HepG2 (cell line): ENCODE measurements around the gene ARIH2. TPM values are rescaled to one million over a fixed set of nuclear protein-coding genes. Genes with fewer than 3 reads are reported as not detected.

Experiments used
- ARNT ChIP-seq: fragments of 450-650 bp; IDR thresholded peaks from 2 replicates; pipeline ENCODE4 v1.6.1; 2017
- BATF2 ChIP-seq: sonication (generic); formaldehyde crosslinking; IDR thresholded peaks from 2 replicates; pipeline ENCODE4 v1.8.0; 2022; ENCODE audit warnings: mild to moderate bottlenecking, missing genetic modification reagents, moderate library complexity
- CENPT ChIP-seq: sonication (generic); formaldehyde crosslinking; IDR thresholded peaks from 2 replicates; pipeline ENCODE4 v1.8.0; 2022; ENCODE audit warnings: low read depth, mild to moderate bottlenecking, moderate library complexity, missing genetic modification reagents
- CREB1 ChIP-seq, 2 experiments: fragments of 450-650 bp in 1 of 2; IDR thresholded peaks; 2 replicates each; pipeline ENCODE4 v1.6.1; 2016 to 2017; ENCODE audit warnings: control low read depth in 1 of 2, mild to moderate bottlenecking in 1 of 2, missing compliant biosample characterization in 1 of 2, missing genetic modification characterization in 1 of 2
- EED ChIP-seq: sonication (generic); formaldehyde crosslinking; IDR thresholded peaks from 2 replicates; pipeline ENCODE4 v1.5.0; 2020; ENCODE audit warnings: mild to moderate bottlenecking, missing genetic modification reagents
- ETS1 ChIP-seq: sonication (generic); formaldehyde crosslinking; IDR thresholded peaks from 2 replicates; pipeline ENCODE4 v1.4.0; 2020; ENCODE audit warnings: missing genetic modification reagents
- IKZF4 ChIP-seq: sonication (generic); formaldehyde crosslinking; IDR thresholded peaks from 2 replicates; pipeline ENCODE4 v1.5.1; 2020; ENCODE audit warnings: borderline replicate concordance, mild to moderate bottlenecking, low read depth, missing genetic modification reagents; ENCODE audit errors: not compliant biosample characterization
- KAT7 ChIP-seq: IDR thresholded peaks from 2 replicates; pipeline ENCODE4 v1.6.1; 2018; ENCODE audit warnings: borderline replicate concordance, missing compliant biosample characterization
- LBX2 ChIP-seq: sonication (generic); formaldehyde crosslinking; IDR thresholded peaks from 2 replicates; pipeline ENCODE4 v1.5.0; 2020; ENCODE audit warnings: missing genetic modification reagents, mild to moderate bottlenecking, borderline replicate concordance
- NR2F6 ChIP-seq, 2 experiments: IDR thresholded peaks; 2 replicates each; pipeline ENCODE4 v1.6.1; 2016; ENCODE audit warnings: antibody characterized with exemption in 1 of 2, mild to moderate bottlenecking in 1 of 2
- PHF20 ChIP-seq: sonication (generic); formaldehyde crosslinking; IDR thresholded peaks from 2 replicates; pipeline ENCODE4 v1.5.0; 2020; ENCODE audit warnings: mild to moderate bottlenecking, missing genetic modification reagents
- PRDM10 ChIP-seq: sonication (generic); formaldehyde crosslinking; IDR thresholded peaks from 2 replicates; pipeline ENCODE4 v1.4.0; 2020; ENCODE audit warnings: low read depth, missing genetic modification reagents
- SKIL ChIP-seq: sonication (generic); formaldehyde crosslinking; IDR thresholded peaks from 2 replicates; pipeline ENCODE4 v1.8.0; 2022; ENCODE audit warnings: missing genetic modification reagents, mild to moderate bottlenecking, moderate library complexity, borderline replicate concordance
- TFAP4 ChIP-seq: sonication (generic); IDR thresholded peaks from 2 replicates; pipeline ENCODE4 v1.6.1; 2016; ENCODE audit warnings: low read depth, borderline replicate concordance
- ZNF605 ChIP-seq: sonication (generic); formaldehyde crosslinking; IDR thresholded peaks from 2 replicates; pipeline ENCODE4 v1.8.0; 2022; ENCODE audit warnings: mild to moderate bottlenecking, missing genetic modification reagents
- ZSCAN31 ChIP-seq: sonication (generic); formaldehyde crosslinking; IDR thresholded peaks from 2 replicates; pipeline ENCODE4 v1.5.0; 2020; ENCODE audit warnings: low read depth, mild to moderate bottlenecking, missing genetic modification reagents
- polyA plus RNA-seq, 8 experiments: library from polyadenylated mRNA; depleted of rRNA in 3 of 8; stranded (reverse) in 7 of 8; unstranded in 1 of 8; fragments of >200 nt; fragmentation: Illumina TruSeq in 4 of 8; extraction: Trizol in 4 of 8; gene quantifications; 2 replicates each; pipeline versions ENCODE4 v1.2.1 to v1.2.3, GENCODE V29; 2011 to 2016; ENCODE audit warnings: low read depth in 4 of 8, missing spikeins in 1 of 8, mixed read lengths in 1 of 8; ENCODE audit not compliant: insufficient read depth in 1 of 8
- total RNA-seq, 5 experiments: library from RNA; depleted of rRNA; stranded (reverse); fragments of >200 nt; fragmentation: Illumina TruSeq; extraction: Trizol; gene quantifications; 2 replicates each; pipeline ENCODE4 v1.2.3, GENCODE V29; 2016; ENCODE audit warnings: low read depth in 1 of 5

ARIH2 gene
- total and polyA plus RNA-seq, 2 of the 13 experiments (the other 11 are each of a cell fraction or from before 2014, with no cell fraction given) = 64.8 to 83.3 TPM

- TF ChIP-seq ETS1 (CRISPR knock-in tag) (no peak), NR2F6 (IDR thresholded peaks at IDR 0.05) (0 out of 2 replicates have a peak, but pooled peaks have one; percentile 37), NR2F6 (CRISPR knock-in tag; IDR thresholded peaks at IDR 0.05) (0 out of 2 replicates have a peak, but pooled peaks have one; percentile 19), CREB1 (IDR thresholded peaks at IDR 0.05) (no peak), CREB1 (CRISPR knock-in tag; IDR thresholded peaks at IDR 0.05) (no peak), ZSCAN31 (peak; percentile 15; the same call in 1 of the 2 replicates), ZNF605 (peak; percentile 81), TFAP4 (peak; percentile 75; the same call in 1 of the 2 replicates), CENPT (CRISPR knock-in tag) (0 out of 2 replicates have a peak, but pooled peaks have one; percentile 37), KAT7 (CRISPR knock-in tag) (peak; percentile 68; the same call in 1 of the 2 replicates), ARNT (no peak), EED (CRISPR knock-in tag) (no peak), IKZF4 (peak; percentile 18), BATF2 (0 out of 2 replicates have a peak, but pooled peaks have one; percentile 56), PRDM10 (CRISPR knock-in tag) (peak; percentile 24), SKIL (CRISPR knock-in tag) (no peak), PHF20 (CRISPR knock-in tag) (no peak; the same call in 1 of the 2 replicates), LBX2 (CRISPR knock-in tag) (no peak)
Measured at GRCh38 chr3:49020330-49021212, 101.9 kb downstream of the ARIH2 start (continued).
